GM18505 (cell line): ENCODE results near the gene TAS2R30.

Experiments used
- ATAC-seq: cut with Tn5 transposase; IDR thresholded peaks from one replicate; pipeline ENCODE4 v1.9.1; 2021; ENCODE audit not compliant: unreplicated experiment
- POLR2A ChIP-seq: IDR thresholded peaks from 4 replicates; pipeline ENCODE4 v1.6.1; 2011; ENCODE audit warnings: borderline replicate concordance; ENCODE audit not compliant: insufficient read depth, insufficient read length; ENCODE audit errors: extremely low read depth

The TAS2R30 gene

GRCh38 chr12:11134305-11134704 is at the start of gene TAS2R30:
TAS2R30 (minus strand) TSS chr12:11134644; CDS start chr12:11134244, 400 bp downstream.
- no peak for TF ChIP-seq POLR2A
- no peak for ATAC-seq

GRCh38 chr12:11183011-11183410 is 48.6 kb upstream of the TAS2R30 start:
- ATAC-seq: no peak
- TF ChIP-seq POLR2A: no peak

GRCh38 chr12:11182529-11182928 is 48.1 kb upstream of the TAS2R30 start:
- TF ChIP-seq POLR2A: no peak
- no peak for ATAC-seq

GRCh38 chr12:11178250-11178649 is 43.8 kb upstream of the TAS2R30 start:
- ATAC-seq: no peak
- TF ChIP-seq POLR2A: no peak

- no peak for TF ChIP-seq POLR2A
- no peak for ATAC-seq
Observed at GRCh38 chr12:11174022-11174421, 39.6 kb upstream of the TAS2R30 start.

- no peak for ATAC-seq
- no peak for TF ChIP-seq POLR2A
Observed at GRCh38 chr12:11171969-11172675, 37.7 kb upstream of the TAS2R30 start.

GRCh38 chr12:11171145-11171968 is 36.9 kb upstream of the TAS2R30 start, which contains the start of gene SMIM10L1:
SMIM10L1 (plus strand) TSS chr12:11171194; CDS start chr12:11171357, 163 bp downstream.
- peak; percentile 90 for TF ChIP-seq POLR2A
- ATAC-seq: peak; percentile 97

- no peak for ATAC-seq
Observed at GRCh38 chr12:11170810-11171144, 36.3 kb upstream of the TAS2R30 start.

GRCh38 chr12:11166300-11166699 is 31.9 kb upstream of the TAS2R30 start:
- no peak for ATAC-seq
- TF ChIP-seq POLR2A: no peak

More at GRCh38 chr12:11170810-11171144, 36.3 kb upstream of the TAS2R30 start:
- no peak for TF ChIP-seq POLR2A

- no peak for ATAC-seq
- TF ChIP-seq POLR2A: no peak
Observed at GRCh38 chr12:11164384-11164783, 29.9 kb upstream of the TAS2R30 start.

- no peak for TF ChIP-seq POLR2A
- no peak for ATAC-seq
Observed at GRCh38 chr12:11162502-11162901, 28.1 kb upstream of the TAS2R30 start.

- no peak for ATAC-seq
- TF ChIP-seq POLR2A: no peak
Observed at GRCh38 chr12:11158885-11159444, 24.5 kb upstream of the TAS2R30 start.

GRCh38 chr12:11154400-11154925 is 20.0 kb upstream of the TAS2R30 start:
- no peak for TF ChIP-seq POLR2A
- no peak for ATAC-seq
